ENCODE data around the gene EEF2.

The EEF2 gene

DNA sequence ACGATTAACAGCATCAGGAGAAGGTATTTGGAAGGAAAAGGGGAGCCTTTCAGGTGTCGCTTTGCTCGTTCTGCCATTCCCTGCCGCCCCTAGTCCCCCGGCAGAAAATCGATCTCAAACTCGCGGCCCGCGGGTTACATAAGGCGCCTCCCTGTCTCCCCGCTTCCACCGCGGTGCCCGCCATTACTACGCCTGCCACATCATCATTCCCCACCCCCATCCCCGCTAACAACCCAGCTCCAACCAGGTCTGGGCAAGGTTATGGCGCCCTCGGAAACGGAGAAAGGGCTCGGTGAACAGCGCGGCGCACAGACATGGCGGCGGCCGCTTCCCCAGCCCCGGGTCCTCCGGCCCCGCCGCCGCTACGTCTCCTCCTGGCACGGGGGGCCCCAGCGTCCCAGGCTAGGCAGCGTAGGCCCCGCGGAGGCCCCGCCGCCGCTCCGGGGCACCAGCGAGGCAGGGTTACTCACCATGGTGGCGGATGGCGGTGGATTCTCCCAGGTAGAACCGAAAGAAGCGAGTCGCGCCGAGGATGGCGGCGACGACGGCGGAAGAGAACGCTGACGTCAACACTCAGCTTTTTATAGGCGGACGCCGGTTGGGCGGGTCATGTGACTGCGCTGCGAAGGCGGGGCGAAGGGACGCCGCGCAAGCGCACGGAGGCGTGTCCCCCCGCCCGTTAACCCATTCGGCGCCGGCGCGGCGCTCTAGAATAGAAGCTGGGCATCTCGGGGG lies at the start of gene EEF2:
EEF2 (minus strand) TSS at position 556 of the 735 bp plus-strand sequence; CDS start at position 473, 83 bp downstream.
- peak; percentile 82 for FAIRE-seq

DNA sequence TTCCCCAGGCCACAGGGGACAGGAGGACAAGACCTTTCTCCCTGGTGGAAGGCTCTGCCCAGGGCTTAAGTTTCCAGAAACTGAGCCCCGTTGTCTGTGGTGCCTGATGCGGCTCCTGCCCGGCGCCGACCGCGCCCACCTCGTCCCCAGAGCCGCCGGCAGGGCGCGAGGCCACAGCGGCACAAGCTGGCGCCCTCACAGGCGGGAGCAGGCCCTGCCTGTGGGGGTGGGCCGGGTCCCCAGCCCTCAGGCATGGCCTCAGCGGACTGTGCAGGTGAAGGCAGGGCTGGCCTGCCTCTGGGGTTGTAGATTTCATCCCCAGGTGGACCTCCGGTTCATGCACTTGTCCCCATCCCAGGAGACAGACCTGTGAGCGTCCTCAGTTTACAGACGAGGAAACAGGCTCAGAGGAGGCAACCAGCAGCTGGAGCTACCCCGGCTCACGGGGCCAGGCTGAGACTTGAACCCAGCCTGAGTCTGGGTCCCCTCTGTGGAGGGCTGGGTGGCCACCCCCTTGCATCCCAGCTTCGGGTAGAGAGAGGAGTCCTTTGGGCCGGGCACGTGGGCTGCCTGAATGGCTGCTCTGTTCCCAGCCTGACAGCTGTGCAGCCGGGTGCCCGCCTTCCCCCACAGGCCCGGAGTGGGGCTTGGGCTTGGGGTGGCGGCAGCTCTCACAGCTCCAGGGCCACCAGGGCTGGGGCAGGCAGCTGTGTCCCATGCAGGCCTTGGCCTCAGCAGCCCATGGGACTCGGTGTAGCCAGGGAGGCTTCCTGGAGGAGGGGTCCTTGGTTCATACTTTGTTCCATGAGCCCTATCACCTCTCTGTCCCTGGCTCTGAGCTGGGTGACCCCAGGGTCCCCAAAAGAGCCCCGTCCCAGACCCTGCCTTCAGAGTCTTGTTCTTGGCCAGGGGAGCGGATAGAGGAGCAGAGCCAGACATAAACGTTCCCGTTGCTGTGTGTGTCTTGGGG lies 49.1 kb upstream of the EEF2 start:
- no peak for DNase-seq (ENCODE audit: extremely low spot score, insufficient read length, low read depth)
- FAIRE-seq, result no peak

More for the DNA sequence above, at the start of gene EEF2:
- DNase-seq (ENCODE audit: extremely low spot score, insufficient read length, low read depth), result peak; percentile 85

DNA sequence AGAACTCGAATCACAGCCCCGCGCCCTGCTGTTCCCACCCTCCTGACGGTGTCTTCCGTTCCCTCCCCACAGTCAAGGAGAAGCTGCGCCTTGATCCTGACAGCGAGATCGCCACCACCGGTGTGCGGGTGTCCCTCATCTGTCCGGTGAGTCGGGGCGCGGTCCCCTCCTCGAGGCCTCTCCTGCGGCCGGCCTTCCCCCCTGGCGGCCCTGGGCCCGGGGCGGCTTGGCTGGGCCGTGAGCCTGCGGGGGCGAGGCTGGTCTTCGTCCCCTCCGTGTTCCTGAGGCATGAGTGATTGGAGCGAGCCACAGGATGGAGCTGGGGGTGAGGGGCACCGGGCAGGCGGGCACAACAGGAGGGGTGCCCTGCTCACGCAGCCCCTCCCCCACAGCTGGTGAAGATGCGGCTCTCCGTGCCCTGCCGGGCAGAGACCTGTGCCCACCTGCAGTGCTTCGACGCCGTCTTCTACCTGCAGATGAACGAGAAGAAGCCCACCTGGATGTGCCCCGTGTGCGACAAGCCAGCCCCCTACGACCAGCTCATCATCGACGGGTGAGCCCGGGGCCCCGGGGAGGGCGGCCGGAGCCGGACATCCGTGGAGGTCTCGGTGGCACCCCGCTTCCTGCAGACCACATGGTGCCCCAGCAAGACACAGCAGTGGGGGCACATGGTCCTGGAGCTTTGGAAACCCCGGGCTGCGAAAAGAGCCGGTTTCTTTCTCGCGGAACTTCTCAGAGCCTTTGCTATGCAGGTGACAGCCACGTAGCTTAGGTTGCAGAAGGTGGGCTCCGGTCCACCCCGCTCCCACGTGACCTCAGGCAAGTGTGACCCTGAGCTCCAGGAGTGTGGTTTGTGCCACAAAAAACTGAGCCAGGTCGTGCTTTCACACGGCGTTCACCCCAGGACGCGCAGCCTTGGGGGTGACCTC lies 48.0 kb upstream of the EEF2 start:
- no peak for DNase-seq (ENCODE audit: extremely low spot score, insufficient read length, low read depth)
- no peak for FAIRE-seq

DNA sequence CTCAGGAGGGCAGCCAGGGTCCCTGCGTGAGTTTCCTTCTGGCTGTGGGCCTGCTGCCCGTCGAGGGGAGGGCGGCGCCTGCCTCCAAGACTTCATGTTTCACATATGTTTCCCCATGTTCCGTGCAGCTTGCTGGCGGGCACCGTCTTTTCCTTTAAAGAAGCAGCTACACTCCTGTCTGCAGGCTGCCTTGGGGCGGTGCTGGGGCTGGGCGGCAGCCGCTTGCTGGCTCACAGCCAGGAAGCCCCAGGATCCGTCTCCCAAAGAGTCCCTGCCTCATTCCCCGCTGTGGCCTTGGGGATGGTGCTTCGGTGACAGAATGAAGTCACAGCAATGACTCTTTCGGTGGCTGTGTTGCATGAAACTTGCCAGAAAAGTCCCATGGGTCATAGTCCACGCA lies 47.2 kb upstream of the EEF2 start:
- FAIRE-seq (no peak), DNase-seq (ENCODE audit: extremely low spot score, insufficient read length, low read depth) (no peak)

DNA sequence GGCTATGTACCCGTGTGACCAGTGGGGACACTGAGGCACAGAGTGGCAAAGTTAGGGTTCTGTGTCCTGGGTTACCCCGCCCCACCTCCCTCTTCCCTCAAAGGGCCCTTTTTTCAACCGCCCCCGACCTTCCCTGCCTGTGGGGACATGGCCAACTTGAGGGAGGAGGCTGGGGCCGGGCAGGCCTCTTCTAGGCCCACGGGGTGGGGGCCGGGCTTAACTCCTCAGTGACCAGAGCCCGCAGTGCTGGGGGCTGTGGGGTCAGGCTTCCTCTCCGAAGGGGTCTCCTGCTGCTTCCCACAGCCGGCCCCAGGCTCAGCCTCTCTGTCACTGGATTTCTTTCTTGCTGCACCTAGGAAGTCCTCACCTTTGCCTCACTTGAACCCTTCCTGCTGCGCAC lies 46.2 kb upstream of the EEF2 start:
- DNase-seq (ENCODE audit: extremely low spot score, insufficient read length, low read depth) (no peak), FAIRE-seq (no peak)

DNA sequence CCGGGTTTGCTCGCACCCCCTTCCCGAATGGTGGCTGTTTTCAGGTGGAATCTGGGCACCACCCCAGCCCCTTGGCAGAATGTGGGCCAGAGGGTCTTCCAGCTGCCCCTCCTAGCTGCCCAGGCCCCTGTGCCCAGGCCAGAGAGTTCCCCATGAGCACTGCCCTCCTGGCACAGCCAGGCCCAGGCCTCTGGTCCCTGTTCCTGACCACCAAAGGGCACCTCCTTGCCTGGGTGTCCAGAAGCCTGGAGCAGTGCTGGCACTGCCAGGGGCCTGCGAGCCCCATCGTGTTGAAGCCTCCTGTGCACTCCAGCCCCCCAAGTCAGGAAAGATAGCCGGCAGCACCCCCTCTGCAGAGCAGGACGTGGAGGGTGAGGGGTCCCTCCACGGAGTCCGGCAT lies 45.7 kb upstream of the EEF2 start:
- DNase-seq (ENCODE audit: extremely low spot score, insufficient read length, low read depth), result no peak
- FAIRE-seq, result no peak

DNA sequence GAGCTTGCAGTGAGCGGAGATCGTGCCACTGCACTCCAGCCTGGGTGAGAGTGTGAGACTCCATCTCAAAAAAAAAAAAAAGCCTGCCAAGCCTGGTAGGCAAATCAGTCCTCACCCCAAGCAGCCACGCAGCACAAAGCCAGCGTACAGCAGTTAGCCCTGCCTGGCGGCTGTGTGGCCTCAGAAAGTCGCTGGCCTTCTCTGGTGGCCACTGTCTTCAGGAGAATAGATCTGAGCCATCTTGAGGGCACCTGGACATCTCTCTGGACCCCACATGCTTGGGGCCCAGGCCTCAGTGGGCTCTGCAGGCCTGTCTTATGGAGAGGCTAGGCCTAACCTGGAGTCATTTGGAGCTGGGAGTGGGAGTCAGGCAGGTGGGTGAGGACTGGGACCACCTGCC lies 45.3 kb upstream of the EEF2 start:
- DNase-seq (ENCODE audit: extremely low spot score, insufficient read length, low read depth) (no peak), FAIRE-seq (no peak)

DNA sequence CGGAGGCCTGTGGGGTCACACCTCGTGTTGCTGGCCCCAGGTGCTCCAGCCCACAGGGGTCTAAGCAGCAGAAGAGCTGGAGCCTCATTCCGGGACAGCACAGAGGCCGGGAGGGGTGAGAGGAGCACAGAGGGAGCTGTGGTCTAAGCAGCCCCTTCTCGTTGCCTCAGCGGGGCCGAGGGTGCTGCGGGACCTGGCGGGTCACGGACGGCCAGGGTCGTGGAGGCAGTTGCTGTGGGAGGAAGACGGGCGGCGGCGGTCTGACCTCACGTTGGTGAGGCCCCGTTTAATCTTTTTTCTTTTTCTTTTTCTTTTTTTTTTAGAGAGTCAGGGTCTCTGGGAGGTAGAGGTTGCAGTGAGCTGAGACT lies 44.0 kb upstream of the EEF2 start:
- DNase-seq (ENCODE audit: extremely low spot score, insufficient read length, low read depth) (no peak), FAIRE-seq (no peak)

DNA sequence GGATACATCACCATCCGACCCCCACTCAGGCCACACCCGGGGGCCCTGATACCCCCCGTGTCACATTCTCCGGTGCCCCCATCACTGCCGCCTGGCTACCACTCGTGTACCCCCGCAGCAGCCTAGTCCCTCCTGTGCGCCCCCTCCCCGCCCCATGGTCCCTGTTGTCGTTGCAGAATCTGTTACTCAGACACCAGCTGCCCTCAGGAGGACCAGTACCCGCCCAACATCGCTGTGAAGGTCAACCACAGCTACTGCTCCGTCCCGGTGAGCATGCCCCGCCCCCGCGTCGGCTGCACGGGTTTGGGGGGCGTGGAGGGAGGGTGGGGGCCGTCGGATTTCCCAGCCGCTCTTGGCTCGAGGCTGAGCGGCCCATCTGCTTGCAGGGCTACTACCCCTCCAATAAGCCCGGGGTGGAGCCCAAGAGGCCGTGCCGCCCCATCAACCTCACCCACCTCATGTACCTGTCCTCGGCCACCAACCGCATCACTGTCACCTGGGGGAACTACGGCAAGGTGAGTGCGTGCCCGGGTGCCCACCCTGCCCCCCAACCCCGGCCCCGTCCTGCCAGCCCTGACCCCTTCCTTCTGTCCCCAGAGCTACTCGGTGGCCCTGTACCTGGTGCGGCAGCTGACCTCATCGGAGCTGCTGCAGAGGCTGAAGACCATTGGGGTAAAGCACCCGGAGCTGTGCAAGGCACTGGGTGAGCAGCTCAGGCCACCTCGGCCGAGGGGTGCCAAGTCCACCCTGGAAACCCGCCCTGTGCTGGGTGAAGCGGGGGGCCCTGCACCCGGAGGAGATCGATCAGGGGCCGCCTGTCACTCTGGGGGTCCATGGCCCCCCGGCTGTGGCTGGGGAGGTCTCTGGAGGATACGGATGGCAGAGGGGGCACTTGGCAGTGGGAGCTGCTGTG lies 43.3 kb upstream of the EEF2 start:
- DNase-seq (ENCODE audit: extremely low spot score, insufficient read length, low read depth) (no peak), FAIRE-seq (no peak)

DNA sequence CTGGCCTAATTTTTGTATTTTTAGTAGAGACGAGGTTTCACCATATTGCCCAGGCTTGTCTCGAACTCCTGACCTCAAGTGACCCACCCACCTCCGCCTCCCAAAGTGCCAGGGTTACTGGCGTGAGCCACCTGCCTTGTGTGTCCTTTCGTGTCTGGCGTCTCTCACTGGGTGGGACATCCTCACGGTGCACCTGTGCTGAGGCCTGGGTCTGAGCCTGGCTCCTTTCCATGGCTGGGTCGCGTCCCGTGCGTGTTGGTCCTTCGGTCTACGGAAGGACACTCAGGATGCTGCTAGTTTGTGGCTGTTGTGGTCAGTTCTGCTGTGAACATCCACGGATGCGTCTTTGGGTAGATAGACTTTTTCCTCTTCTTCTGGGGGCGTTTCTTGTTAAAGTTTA lies 41.9 kb upstream of the EEF2 start:
- DNase-seq (ENCODE audit: extremely low spot score, insufficient read length, low read depth) (no peak), FAIRE-seq (no peak)

DNA sequence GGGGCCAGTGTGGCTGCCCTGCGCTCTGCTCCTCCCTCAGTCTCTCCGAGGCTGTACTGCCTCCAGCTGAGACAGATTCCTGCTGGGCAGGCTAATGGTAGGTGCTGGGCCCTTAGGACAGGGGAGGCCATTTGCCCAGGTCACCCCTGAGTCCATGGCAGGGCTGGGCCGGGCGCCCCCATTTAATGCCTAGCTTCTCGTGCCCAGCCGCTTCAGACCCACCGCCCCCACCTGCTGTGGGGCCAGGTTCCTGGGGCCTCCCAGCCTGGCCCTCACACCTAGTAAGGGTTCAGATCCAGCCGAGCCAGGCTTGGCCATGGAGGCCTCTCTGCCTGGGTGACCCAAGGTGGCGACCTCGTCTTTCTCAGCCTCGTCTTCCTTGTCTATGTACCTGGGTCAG lies 40.1 kb upstream of the EEF2 start:
- DNase-seq (ENCODE audit: extremely low spot score, insufficient read length, low read depth), result no peak
- FAIRE-seq, result no peak

DNA sequence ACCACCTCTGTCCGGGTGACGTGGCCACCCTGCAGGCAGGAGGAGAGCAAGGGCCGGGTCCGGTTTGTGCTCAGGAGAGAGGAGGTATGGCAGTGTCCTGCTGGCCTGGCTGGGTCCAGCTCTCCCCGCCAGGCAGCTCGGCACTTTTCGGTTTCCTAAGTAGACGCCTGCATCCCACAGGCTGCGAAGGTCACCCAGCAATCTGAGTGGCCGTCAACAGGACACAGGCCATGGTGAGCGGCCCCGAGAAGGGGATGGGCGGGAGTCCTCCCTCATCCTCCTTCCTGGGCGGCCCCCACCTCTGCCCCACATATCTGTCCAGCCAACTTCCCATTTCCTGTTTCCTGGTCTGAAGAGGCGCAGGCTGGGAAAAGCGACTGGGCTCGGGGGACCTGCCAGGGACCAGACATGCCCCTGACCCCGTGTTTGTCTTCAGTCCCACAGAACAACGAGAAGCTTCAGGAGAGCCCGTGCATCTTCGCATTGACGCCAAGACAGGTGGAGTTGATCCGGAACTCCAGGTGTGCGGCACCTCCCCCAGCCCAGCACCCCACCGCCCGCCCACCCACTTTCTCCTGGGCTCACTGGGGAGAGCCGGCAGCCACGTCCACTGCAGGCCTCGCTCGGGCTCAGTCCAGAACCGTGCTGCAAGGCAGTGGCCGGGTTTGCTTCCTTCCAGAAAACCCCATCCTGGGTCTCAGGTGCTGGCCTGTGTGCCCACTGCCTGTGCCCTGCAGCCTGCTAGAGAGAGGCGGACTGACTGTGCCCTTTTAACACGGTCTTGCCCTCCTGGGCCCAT lies 38.5 kb upstream of the EEF2 start:
- DNase-seq (ENCODE audit: extremely low spot score, insufficient read length, low read depth) (no peak), FAIRE-seq (no peak)

DNA sequence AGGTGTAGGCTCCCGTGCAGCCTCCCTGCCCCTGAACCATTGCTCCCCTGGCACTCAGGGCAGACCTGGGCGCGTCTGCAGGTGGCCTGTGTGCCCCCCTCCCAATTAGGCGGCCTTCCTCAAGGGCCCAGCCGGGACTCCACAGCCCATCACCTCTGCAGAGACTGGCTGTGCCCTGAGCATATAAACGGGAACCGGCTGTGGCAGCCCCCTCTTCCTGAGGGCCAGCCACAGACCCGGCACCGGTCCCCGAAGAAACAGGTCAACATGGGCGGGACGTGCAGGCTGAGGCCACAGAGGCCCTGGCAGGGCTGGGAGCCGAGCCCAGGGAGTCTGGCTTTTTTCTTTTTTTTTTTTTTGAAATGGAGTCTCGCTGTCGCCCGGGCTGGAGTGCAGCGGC lies 34.3 kb upstream of the EEF2 start:
- no peak for DNase-seq (ENCODE audit: extremely low spot score, insufficient read length, low read depth)
- no peak for FAIRE-seq

DNA sequence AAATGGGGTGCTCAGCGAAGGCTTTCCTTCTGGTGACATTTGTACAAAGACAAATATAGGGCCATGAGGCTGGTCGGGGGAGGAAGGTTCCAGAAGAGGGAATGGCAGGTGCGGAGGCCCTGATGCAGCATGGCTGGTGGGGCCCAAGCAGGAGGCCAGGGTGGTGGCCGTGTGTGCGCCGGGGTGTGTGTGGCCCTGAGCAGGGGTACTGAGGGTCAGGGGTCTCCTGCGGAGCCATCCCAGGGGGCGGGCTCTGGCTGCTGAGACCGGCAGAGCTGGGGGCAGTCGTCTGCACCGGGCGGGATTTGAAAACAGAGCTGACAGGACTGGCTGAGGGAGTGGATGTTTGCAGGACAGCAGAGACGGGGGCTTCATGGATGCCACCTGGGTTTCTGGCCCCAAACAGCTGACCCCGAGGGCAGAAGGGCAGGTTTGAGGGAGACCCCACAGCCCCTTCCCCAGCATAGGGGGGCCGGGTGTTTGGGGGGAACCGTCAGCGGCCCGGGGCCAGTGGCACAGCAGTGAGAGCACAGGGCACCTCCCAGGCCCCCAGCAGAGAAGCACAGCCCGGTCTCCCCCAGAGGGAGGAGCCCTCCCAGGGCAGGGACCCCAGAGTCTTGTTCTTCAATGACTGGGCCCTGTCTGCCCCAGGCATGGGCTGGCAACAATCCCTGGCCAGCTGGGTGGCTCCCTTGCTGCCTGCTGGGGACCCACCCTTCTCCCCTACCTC lies 33.7 kb upstream of the EEF2 start:
- no peak for FAIRE-seq
- DNase-seq (ENCODE audit: extremely low spot score, insufficient read length, low read depth), result no peak

DNA sequence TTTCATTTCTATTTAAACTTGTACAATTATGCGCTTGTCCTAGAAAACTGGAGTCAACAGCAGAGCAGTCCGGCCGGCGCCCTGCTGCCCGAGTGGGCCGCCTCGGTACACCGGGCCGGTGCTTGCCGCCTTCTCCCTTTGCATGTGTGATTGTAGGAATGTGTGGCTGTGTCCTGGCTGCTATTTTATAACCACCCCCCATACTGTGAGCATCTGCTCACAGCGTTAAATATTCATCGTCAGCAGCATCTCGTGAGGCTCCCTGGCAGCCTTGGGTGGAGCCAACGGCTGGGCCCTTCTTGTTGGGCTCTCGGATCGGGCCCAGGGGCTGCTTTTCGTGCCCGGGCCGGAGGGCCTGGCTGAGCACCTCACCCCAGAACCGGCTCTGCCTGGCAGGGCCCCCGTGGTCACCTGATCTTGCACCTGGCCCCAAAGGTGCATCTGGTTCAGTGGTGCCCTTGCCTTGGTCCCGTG lies 32.9 kb upstream of the EEF2 start:
- FAIRE-seq (no peak), DNase-seq (ENCODE audit: extremely low spot score, insufficient read length, low read depth) (no peak)

DNA sequence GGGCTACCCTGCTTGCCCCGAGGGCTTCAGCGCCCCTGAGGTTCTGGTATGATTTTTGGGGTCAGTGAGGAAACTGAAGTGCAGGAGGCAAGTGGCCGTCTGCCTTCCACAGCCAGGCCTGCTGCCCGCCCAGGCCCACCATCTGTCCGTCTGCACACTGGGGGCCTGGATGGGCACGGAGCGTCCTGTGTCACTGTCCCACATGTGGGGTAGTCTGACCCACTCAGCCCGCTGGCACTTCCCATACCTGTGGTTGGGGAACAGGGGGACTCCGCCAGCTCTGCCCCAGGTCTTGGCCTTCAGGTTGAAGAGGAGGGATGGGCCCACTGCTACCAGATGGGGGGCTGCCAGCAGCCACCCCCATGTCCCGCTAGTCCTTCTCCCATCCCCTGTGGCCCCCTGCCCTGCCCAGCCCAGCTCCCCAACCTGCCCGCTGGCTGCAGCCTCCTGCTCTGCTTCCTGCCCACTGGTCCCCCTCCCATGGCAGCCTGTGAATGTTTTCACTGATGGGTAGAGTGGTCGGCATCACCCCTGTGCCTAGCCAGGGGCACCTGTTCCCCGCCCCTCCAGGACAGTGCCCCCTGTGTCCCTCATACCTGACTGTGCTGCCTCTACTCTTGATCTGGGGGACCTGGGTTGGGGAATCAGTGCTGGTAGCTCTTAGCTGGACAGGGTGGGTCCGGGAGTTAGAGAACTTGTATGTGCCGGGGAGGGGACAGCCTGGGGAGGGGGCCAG lies 31.8 kb upstream of the EEF2 start:
- FAIRE-seq (no peak), DNase-seq (ENCODE audit: extremely low spot score, insufficient read length, low read depth) (no peak)

DNA sequence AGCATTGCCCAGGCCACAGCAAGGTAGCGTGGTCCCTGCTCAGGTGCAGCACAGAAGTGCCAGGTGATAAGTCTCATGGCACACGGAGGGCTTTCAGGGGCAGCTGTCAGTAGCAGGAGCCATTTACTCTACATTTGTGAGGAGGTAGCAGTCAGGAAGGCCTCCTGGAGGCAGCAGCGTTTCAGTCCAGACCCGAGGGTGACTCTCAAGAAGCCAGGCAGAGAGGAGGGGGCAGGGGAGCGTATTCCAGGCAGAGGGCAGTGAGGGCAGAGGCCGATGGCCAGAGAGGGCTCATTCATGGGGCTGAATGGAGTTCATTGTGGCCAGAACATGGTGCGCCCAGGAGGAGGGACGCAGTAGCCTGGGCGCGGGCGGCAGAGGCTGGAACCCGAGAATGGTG lies 31.2 kb upstream of the EEF2 start:
- DNase-seq (ENCODE audit: extremely low spot score, insufficient read length, low read depth) (no peak), FAIRE-seq (no peak)

Data from GM18507 (cell line).